Stimulated activated CD8-positive, alpha-beta memory T cell treated with anti-CD3 and anti-CD28 coated beads, Interleukin-12 subunit alpha, Interleukin-12 subunit beta, amount 100 ng/mL, for 4 hours (primary cell): ENCODE results near the gene FILIP1L.

Experiments
- DNase-seq: peaks from one replicate; pipeline ENCODE4 v3.0.0-alpha.2; 2020; ENCODE audit warnings: low read depth

FILIP1L gene

DNA sequence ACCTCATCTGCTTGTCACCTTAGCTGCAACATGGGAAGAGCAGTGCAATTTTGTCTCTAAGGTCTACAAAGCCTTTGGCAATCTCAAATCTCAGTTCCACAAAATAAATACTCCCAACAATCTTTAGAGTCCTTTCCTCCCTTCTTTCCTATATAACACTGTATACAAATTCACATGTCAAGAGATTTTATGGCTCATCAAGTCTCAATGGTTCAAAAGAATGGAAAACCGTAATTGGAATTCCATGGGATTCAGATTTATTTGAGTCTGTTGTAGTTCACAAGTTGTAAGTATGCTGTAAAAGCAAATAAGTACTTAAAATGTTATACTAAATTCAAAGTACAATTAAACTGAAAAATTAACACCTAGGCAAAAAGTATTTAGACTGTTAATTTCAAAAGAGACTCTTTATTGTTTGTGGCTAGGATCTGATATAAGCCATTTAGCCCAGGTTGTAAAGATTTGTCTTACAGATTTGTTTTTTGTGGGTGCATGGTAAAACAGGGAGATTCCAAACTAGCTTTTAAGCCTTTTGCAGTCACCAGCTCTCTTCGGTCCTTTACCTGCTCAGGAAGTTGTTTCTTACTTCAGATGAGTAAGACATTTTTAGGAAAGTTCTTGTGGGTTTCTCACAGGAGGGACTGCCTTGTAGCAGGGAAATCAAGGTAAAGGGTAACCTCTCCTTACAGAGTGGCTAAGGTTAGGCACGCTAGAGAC, 246.5 kb downstream of the FILIP1L start:
- DNase-seq: no peak

DNA sequence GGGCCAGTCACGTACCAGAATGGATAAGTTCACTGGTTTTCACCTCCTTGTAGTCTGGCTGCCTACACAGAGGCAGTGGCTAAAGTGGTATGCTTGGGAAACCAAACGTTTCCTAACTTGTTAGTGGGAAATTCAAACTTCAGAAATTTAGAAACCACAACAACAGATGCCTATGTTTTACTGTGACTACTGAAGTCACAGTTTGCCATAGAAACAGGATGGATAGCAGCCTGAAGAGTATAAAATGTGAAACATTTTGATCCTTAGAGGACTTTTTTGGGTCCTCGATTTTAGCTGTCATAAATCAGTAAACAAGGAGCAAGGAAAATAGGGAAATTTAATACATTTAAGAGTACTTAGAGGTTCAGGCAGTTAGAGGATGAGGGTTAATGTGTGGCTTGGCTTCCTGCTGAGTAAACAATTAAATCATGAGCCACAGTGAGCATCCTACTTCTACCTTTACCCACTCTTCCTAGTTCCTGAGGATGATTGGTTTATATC, 248.0 kb downstream of the FILIP1L start:
- no peak for DNase-seq

DNA sequence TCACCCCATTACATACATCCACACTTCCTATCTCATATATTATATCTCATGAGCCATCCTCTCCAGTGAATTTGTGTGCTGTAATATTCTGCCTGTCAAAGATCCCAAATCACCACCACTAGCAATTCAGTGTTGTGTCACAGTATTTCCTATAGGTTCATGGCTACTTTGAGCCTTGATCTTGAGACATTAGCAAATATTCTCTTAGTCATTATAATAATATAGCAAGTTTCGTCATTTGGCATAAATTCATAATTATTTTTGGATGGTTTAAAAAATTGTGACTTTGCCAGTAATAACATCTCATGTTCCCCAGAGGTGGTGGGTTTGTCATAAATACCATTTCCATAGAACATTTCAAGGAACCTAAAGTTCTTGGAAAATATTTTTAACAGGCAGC, 249.0 kb downstream of the FILIP1L start:
- DNase-seq: no peak

DNA sequence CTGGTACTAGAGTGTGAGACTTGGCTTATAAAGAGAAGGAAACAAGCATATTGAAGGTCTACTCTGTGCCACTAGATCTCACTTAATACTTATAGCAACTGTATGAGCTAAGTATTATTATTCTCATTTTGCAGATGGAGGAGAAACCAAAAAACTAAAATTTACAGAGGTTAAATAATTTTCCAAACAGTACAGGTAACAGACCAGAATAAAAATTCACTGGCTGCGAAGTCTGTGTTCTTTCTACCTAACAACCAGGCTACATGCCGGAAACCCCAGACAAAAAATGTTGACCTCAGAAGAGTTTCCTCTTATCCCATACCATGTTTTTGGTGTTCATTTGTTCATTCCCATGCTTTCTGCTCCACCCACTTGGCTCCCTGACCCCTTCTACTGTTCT, 250.0 kb downstream of the FILIP1L start:
- DNase-seq: no peak

DNA sequence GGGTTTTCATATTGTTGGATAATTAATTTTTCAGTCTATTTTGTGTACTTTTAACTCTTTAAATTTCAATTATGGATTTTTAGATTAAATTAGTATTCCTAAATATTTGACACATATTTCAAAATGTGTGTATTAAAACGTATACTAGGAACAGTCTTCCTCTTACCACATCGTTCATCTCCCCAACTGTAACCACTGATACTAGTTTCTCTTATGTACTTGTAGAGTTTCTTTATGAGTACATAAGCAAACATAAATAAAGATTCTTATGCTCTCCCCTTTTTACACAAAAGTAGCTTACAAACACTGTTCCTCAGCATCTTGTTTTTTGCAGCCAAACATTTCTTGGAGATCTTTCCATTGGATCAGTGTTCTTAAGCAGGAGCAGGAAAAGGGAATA, 250.7 kb downstream of the FILIP1L start:
- DNase-seq: no peak

DNA sequence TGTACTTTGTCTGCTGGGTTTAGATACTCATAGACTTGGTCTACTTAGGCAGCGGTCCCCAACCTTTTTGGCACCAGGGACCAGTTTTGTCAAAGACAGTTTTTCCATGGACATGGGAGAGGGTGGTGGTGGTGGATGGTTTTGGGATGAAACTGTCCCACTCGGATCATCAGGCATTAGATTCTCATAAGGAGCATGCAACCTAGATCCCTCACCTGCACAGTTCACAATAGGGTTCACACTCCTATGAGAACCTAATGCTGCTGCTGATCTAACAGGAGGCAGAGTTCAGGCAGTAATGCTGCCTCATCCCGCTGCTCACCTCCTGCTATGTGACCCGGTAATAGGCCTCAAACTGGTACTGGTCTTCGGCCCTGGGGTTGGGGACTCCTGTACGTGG, 251.3 kb downstream of the FILIP1L start:
- no peak for DNase-seq

DNA sequence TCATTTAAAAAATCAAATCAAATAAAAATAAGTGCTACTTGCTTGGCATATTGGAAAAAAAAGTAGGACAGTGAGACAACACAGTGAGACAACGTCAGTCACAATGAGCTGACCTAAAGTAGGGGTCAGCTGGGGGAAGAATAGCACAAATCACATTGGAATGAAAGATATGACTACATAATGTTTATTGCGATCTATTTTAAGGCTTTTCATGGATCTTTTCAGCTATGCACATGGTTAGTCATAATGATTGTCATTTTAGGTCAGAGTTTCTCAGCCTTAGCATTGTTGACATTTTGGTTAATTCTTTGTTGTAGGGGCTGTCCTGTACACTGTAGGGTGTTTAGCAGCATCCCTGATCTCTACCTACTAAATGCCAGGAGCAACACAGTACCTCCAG, 252.1 kb downstream of the FILIP1L start:
- no peak for DNase-seq

DNA sequence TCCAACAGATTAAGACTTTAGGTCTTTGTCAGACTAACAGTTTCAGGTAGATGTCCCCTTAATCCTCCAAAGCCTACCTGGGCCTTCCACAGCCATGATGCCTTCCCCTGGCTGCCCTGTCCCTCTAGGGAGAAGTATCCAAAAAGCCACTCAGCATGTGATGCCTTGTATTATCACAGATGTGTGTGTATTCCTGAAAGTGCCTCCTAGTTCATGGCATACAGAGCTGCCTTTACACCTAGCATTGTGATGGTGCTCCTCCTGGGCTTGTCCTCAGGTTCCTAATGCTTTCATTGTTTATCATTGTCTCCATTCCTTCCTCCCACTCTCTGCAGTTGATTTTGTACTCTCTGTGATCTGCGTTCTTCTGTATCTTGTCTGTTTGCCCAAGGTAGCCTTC, 253.1 kb downstream of the FILIP1L start:
- DNase-seq: no peak

DNA sequence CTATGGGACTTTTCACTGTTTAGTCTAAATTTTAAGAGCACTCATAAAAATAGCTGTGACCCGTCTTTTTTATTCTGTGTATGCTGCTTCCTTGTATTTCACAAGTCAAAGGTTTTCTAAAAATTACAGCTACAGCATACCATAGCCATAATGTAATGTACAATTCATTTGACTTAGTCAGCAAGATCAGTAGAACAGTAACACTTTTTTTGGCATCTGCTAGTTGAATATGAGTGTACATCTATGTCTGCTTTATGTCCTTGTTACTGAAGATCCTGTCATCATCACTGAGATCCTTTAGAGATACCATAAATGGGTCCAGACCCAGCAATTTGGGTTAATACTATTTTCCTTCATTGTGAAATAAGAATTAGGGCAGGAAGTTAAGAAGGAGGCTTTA, 254.5 kb downstream of the FILIP1L start:
- no peak for DNase-seq

DNA sequence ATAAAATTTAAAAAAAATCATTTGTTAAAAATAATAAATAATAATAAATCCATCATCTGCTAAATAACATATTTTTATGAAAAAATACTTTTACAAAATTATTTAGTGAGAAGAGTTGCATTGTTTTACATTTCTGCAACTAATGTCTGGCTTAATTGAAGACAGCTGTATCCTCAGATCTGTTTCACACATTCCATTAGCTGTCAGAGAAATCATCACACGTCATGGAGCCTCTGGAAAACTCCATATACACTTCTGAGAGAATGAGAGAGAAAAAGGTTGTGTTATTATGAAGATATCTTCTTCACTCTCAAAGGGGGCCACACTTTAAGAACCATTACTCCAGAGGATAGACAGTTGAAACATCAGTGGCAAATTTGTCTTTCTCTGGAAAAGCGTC, 255.8 kb downstream of the FILIP1L start:
- DNase-seq: no peak

DNA sequence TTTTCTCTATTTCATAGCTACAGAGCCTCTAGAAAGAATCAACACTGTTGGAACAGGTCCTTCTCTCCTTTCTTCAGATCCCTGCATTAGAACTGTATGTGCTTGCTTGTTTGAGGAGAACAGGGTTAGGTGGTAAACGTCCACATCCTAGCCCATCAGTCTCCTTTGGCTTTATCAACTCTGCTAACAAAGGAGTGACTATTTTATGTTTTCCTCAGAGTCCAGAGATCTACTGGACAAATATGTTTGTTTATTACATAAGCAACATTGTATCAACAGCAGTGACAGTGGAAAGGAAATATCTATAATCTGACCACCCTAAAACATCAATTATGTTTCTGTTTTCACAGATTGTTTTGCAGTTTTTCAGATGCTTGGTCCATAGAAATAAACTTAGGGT, 257.0 kb downstream of the FILIP1L start:
- DNase-seq: no peak

DNA sequence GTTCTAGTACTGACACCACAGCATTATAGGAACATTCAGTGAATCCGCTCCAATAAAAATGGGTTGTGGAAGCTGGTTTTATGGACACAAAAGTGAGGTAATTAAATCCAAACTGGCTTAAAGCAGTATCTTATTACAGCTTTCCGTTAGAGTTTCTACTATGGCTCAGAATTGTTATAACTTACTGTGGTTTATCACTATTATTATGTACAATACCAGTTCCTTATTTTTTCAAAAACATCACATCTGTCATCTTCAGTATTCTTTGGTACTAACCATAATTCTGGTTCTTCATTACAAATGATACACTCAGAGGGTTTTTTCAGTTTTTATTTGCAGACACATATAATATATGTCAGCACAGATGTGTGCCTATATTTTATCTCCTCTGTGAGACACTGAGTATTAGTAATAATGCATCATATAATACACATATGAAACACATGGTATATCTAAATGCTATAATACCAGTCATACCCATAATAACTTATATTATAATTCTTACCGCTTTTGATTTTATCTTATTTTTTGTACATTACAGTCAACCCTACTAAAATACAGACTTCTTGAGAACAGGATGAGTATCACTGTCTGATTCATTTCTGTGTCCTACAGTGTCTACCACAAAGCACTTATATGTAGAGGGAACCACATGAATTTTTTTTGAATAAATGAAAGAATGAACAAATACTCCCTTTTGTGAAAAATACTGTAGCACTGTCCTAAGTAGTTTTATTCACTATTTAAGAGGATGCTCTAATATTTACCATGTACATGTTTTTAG, 257.7 kb downstream of the FILIP1L start:
- DNase-seq: no peak

DNA sequence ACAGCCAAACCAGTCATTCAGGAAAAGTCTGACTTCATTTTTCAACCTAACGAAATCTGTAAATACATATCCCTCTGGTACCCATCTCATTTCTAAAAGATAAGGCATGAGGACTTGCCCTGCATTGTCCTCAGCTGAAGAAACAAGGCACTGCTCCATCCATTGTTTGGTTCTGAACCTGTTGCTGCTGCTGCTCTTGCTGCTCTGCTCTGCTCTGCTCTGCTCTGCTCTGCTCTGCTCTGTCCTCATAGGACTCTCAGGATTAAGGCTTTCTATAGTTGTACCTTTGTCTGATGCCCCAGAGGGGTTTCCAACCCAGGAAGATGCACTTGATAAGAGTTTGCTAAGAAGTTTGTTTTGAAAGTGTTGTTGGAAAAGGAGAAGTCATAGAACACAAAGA, 258.4 kb downstream of the FILIP1L start:
- DNase-seq: no peak

DNA sequence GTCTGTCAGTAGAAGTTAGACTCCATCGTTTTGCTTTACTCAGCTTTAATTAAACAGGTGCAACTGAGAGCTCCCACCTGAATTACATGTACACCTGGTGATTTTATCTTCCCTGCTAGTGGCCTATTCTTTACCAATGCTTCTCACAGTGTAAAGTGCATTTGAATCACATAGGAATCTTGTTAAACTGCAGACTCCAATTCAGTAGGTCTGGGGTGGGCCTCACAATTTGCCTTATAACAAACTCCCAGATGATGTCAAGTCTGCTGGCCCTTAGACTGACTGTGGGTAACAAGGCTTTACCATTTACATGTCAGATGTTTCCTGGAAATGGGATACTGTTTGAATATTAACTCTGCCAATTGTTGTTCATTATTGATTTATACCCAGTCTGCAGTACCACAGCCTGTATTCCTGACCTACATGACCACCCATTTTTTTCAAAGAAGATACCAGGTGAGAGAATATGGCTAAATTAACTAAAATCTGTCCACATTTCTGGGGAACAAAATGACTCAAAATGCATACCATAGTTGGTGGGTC, 259.5 kb downstream of the FILIP1L start:
- no peak for DNase-seq

DNA sequence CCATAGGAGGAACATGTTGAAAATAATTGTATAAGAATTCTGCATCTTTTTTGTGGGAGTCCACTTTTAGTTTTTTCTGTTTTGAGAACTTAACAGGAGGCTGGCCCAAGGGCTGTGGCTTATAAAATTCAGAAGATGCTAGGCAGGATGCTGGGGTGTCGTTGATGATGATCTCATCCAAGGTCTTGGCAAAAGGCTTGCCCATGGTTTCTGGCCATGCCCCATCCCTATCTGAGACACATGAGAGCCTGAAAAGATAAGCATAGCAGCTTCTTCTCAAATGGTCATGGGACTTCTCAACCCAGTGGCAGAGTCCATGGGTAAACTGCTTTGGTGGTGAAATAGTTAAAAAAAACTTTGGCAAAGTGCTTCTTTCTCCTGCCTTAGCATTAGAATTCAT, 261.4 kb downstream of the FILIP1L start:
- no peak for DNase-seq

DNA sequence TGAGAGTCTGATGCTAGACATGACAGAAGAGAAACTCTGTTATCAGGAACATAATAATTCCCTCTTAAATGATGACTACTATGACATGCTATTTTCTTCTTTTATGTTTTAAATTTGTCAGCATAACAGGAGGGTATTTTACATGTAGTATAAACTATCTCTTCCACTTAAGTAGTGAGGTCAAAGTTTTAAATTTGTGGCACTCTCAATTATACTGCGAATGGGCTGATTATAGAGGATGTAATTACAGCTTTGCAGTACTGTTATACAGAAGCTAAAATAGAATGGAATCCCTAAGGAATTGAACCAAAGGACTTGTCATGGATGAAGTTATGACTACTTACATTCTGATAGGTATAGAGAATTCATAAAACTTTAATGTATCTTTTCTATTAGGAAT, 262.3 kb downstream of the FILIP1L start:
- DNase-seq: no peak

DNA sequence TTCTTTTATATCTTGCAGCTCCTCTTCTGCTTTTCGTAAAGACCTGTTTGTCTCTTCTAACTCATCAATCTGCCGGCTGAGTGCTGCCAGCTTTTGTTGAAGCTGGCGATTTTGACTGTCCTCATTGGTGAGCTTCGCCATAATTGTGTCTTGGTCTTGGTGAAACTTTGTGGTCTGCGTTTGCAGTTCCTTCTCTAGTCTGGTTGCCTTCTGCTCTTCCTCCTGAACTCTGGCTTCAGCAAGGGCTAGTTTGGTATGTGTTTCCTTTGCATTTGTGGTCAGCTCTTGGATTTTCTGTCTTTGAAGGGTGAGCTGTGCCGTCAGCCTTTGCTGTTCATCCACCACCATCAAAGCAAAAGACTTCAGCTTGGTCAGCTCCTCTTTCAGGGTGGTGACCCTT, 263.7 kb downstream of the FILIP1L start:
- no peak for DNase-seq

DNA sequence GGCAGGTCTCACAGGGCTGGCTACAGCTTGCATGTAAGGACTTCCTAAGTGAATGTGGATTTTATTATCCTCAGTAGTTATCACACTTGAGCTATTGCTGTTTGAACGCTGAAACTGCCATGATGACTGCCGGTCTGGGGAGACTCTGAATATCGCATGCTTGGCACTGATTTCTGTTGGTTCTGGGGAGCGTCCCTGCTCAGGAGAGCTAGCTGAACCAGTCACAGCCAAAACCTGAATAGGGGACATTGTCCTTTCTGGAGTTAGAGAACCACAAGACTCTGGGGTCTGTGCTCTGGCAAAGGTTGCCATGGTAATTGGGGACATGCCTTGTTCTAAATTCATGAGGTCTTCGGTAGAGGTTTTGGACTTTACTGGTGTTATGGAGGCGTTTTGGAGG, 265.9 kb downstream of the FILIP1L start:
- no peak for DNase-seq

DNA sequence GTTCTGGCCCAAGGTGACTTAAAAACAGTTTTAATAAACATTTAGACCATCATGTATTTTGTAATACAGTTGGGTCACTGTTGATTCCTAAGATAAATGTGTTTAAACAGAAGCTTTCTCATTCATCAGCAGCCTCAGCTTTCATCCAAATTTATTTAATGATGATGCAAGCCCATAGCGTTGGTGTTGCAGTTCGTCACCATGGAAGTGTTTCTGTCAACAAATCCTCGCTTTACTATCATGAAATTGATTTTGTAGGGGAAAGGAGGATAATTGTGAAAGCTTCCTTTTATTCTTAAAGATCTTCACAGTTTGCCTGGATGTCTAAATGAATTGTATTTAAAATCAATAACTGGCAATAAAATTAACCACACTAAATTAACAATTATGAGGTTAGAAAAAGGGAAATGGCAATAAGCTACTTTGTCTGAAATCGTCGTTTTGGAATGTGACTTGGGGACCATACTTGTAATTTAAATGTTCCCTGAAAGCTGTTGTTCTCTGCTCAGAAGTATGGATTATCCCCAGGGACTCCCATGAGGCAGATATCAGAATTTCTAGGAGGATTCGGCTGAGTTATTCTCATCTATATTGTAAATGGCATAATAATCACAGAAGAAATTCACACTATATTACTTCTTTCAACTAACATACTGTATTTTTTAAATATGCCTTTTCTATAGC, 267.7 kb downstream of the FILIP1L start:
- DNase-seq: no peak

DNA sequence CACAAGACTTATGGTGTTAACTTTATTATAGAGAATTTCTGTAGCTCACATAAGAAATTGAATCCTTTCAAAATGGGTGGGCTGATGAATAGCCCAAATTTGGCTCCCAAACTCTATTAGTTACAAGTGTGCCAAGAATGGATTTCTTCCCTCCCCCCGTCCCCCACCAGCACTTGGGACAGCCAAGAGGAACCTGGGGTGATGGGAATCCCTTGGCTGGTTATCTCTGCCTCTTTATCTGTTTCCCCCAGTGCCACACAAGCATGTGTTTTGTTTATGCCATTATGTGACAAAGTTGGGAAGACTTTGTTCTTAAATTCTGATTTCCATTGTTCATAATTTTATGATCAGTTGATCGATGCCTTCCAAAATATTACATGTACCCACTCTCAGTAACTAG, 268.3 kb downstream of the FILIP1L start:
- DNase-seq: no peak

DNA sequence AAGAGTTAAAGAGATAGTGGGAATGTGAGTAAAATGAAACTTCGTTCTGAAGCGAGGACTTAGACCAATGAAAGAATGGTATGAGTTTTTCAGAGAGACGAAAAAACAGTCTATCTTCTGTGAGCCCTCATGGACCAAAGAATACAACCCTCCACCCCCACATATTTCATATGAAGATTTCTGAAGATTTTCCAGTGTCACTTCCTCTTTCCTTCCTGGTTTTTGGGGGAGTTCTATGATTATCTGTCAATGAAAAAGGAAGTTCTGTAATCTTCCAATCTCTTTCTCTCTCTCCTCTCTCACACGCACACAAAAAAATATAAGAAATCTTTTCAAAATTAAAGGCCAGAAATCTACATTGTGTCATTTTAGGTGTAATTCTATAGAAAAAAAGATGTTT, 269.0 kb downstream of the FILIP1L start:
- DNase-seq: no peak

DNA sequence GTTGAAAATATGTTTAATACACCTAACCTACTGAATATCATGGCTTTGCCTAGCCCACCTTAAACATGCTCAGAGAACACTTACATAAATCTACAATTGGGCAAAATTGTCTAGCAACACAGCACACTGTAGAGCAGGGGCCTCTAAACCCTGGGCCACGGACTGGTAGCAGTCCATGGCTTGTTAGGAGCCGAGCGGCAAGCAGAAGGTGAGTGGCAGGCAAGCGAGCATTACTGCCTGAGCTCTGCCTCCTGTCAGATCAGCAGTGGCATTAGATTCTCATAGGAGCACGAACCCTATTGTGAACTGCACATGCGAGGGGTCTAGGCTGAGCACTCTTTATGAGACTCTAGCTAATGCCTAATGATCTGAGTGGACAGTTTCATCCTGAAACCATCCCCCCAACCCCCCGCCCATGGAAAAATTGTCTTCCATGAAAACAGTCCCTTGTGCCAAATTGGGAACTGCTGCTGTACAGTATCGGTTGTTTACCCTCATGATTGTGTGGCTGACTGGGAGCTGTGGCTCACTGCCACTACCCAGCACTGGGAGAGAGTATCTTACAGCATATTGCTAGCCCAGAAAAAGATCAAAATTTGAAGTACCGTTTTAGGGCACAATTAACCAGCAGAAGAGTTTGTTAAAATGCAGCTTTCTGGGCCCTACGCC, 270.6 kb downstream of the FILIP1L start:
- no peak for DNase-seq
